Ishikawa (cell line): ENCODE results near the gene CCDC93.

Experiments
- CEBPB ChIP-seq: IDR thresholded peaks from 2 replicates; pipeline ENCODE4 v1.6.1; 2012
- CREB1 ChIP-seq: IDR thresholded peaks from 2 replicates; pipeline ENCODE4 v1.6.1; 2012; ENCODE audit warnings: low read depth
- EGR1 ChIP-seq: IDR thresholded peaks from 2 replicates; pipeline ENCODE4 v1.6.1; 2012
- EP300 ChIP-seq: IDR thresholded peaks from 2 replicates; pipeline ENCODE4 v1.6.1; 2012; ENCODE audit warnings: borderline replicate concordance
- FOXM1 ChIP-seq: IDR thresholded peaks from 2 replicates; pipeline ENCODE4 v1.6.1; 2012; ENCODE audit warnings: low read depth, borderline replicate concordance
- MAX ChIP-seq: IDR thresholded peaks from 2 replicates; pipeline ENCODE4 v1.6.1; 2012
- NFIC ChIP-seq: IDR thresholded peaks from 2 replicates; pipeline ENCODE4 v1.6.1; 2012
- RAD21 ChIP-seq: IDR thresholded peaks from 2 replicates; pipeline ENCODE4 v1.6.1; 2012; ENCODE audit warnings: low read depth
- REST ChIP-seq: IDR thresholded peaks from 2 replicates; pipeline ENCODE4 v1.6.1; 2012; ENCODE audit warnings: low read depth, mild to moderate bottlenecking
- TAF1 ChIP-seq: IDR thresholded peaks from 2 replicates; pipeline ENCODE4 v1.6.1; 2012; ENCODE audit warnings: low read depth, mild to moderate bottlenecking
- TCF12 ChIP-seq: IDR thresholded peaks from 2 replicates; pipeline ENCODE4 v1.6.1; 2012; ENCODE audit warnings: low read depth
- TEAD4 ChIP-seq: IDR thresholded peaks from 2 replicates; pipeline ENCODE4 v1.6.1; 2012
- USF1 ChIP-seq: IDR thresholded peaks from 2 replicates; pipeline ENCODE4 v1.6.1; 2012
- YY1 ChIP-seq: IDR thresholded peaks from 2 replicates; pipeline ENCODE4 v1.6.1; 2012; ENCODE audit warnings: low read depth
- ZBTB7A ChIP-seq: IDR thresholded peaks from 2 replicates; pipeline ENCODE4 v1.6.1; 2012; ENCODE audit warnings: low read depth

CCDC93 gene

GRCh38 chr2:118032169-118033013 lies 18.5 kb upstream of the CCDC93 start:
- TF ChIP-seq YY1 (no peak), RAD21 (peak; percentile 44; the same call in 1 of the 2 replicates)

GRCh38 chr2:118031566-118031965 lies 17.7 kb upstream of the CCDC93 start:
- no peak for TF ChIP-seq RAD21

GRCh38 chr2:118029025-118029424 lies 15.2 kb upstream of the CCDC93 start:
- no peak for TF ChIP-seq EGR1
- TF ChIP-seq TEAD4: no peak
- no peak for TF ChIP-seq NFIC
- no peak for TF ChIP-seq YY1
- TF ChIP-seq USF1: no peak
- no peak for TF ChIP-seq CREB1
- TF ChIP-seq MAX: no peak

GRCh38 chr2:118021356-118021755 lies 7.5 kb upstream of the CCDC93 start:
- TF ChIP-seq TEAD4 (no peak), MAX (no peak), YY1 (no peak), ZBTB7A (no peak), CREB1 (no peak), NFIC (no peak), TAF1 (no peak), EGR1 (no peak), USF1 (no peak), CEBPB (no peak), REST (no peak), TCF12 (no peak), RAD21 (no peak), FOXM1 (no peak), EP300 (no peak)

GRCh38 chr2:118019821-118020220 lies 6.0 kb upstream of the CCDC93 start:
- TF ChIP-seq TCF12 (no peak), CREB1 (no peak), ZBTB7A (no peak), TAF1 (no peak), REST (no peak), USF1 (no peak), TEAD4 (no peak)

GRCh38 chr2:118016911-118017310 lies 3.0 kb upstream of the CCDC93 start:
- TF ChIP-seq EP300: no peak
- no peak for TF ChIP-seq CREB1
- TF ChIP-seq TEAD4: no peak
- no peak for TF ChIP-seq YY1
- TF ChIP-seq MAX: no peak
